GM18907 (cell line): ENCODE results near the gene POLR2C.
"Not testable (repeated sequence)": the region's sequence is repeated elsewhere in the genome, so short reads cannot be mapped to it uniquely, and the experiment has no call there.

Source experiments
- ATAC-seq: cut with Tn5 transposase; IDR thresholded peaks from one replicate; pipeline ENCODE4 v1.9.1; 2021; ENCODE audit warnings: mild to moderate bottlenecking, moderate library complexity; ENCODE audit not compliant: unreplicated experiment

The POLR2C gene

DNA sequence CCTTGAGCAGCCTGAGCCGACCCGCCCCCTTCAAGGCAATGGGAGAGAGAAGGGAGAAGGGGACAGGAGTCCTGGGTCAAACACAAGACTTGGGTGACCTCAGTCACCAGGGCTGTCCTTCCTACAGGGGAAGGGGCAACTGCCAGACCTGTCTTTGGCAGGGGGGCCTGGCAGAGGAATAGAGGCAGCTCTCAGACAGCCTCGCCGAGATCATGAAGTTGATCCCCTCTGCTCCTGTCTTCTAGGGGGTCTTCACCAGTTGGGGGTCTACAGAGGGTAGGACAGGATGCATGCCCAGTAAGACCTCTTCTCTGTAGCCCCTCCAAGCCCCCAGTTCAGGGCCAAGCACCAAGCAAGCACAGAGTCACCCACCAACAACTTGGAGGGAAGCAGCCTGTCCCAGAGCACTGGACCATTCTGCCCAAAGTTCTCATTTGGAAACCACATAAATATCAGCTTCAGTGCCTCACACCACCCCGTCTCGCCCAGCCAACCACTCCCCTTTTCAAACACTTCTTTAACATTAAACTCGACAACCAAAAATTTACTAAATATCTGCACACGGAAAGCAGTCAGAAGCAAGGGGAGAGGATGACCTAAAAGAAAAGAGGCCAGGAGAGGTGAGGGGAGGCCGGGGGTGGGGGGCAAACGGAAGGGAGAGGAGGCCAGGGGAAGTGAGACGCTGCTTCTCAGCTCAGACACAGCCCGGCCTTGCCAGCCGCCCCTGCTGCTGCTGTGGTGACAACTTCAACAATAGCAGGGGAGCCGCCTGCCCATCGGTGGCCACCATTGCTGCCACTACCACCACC is 16.1 kb downstream of the POLR2C start:
- ATAC-seq: no peak

GRCh38 chr16:57479205-57479975 is 16.9 kb downstream of the POLR2C start:
- no peak for ATAC-seq

DNA sequence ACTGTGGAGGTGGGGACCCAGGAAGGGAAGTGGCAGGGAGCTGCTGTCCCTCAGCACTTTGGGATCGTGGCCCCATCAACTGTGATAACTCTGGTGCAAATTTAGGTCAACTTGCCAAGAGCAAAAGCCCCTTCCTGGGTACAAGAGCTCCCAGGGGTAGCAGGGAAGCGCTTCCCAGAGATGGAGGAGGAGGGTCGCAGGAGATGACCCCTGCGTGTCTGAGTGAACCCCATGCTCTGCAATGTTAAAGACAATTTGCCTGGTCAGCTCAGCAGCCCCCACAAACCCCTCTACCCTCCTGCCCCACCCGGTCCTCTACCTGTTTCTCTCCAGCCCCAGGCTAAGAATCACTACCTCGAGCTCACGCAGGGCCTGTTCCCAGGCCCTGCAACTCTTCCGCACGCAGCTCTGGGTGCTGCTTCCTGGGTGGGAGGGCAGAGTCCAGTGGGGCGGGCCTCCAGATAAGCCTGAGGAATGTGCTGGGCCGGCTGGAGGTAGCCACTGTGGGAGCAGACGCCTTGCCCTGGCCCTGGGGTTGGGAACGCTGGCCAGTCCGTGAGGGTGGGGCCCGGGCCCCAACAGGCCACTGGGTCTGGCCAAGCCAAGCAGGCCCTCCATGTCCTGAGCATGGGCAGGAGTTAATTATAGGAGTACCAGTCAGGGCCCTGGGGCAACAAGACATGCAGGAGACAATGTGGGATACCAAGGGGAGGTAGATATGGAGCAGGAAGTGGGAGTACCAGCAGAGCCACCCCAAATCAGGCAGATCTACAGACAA is 17.7 kb downstream of the POLR2C start:
- ATAC-seq: no peak

DNA sequence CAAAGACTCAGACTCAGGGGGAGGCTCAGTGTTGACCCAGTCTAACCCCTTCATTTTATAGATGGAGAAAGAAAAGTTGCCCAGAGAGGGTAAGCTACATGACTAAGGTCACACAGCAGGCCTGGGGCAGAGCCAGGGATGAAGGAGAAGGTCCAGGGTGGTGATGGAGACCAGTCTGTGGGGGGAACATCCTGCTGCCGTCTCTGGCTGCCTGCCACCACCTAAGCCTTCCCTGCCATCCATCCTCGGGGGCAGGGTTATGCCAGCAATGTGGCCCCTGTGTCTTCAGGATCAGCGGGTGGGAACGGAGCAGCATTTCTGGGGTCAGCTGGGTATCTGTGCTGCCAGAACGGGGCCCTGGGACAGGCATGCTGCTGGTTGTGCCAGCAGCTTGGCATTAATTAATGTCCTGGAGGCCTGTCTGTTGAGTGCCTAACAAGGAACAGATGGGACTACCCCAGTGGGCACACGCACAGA is 18.3 kb downstream of the POLR2C start:
- no peak for ATAC-seq

DNA sequence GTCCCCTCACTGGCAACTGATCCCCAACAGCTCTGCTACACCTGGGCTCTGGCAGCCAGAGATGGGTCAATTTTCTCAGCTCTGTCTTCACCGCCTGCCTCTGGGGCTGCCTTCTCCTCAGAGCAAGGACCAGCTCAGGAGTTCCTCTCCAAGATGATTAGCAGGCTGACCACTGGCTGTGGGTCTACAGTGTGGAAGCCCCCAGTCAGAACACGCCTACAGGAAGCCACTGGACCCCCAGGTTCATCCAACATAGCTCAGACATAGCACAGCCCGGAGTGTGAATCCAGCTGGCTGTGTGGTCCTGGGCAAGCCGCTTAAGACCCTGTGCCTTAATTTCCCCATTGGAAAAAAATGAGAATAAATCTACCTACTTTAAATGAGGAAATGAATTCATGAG is 18.9 kb downstream of the POLR2C start:
- no peak for ATAC-seq

- no peak for ATAC-seq
Observed at GRCh38 chr16:57482845-57483545, 20.5 kb downstream of the POLR2C start.

DNA sequence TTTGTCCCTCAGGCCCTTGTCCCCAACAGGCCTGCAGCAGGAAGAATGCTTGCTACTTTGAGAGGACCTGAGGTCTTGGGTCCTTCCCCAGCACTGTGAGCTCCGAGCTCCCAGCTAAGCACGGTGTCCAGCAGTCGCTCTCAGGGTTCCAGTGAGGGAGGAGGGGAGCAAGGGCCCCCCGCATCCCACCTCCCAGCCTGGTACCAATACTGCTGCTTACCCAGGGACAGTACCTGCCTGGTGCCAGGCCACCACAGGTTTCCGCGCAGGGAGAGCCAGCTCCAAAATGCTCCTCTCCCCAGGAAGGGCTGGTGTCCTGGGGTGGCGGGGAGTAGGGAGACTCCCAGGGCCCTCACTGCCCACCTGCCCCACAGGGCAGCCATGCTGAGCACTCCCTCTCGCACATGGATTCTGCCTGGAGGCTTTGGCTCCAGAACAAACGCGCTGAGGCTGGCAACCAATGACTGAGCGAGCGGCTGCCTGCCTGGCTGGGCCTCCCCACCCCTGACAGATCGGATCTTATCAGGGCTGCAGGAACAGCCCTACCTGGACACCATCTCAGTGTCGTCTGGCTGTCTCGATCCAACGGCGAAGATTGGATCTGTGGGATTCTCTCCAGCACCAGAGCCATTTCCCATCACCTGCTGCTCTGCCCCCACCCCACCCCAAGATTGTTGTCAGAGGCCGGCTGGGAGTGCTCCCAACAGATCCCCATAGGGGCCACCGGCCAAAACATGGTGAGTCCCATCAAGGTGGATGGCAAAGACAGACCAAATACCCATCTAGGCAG is 21.4 kb downstream of the POLR2C start:
- ATAC-seq: no peak

- ATAC-seq: no peak
Observed at GRCh38 chr16:57484515-57485005, 22.1 kb downstream of the POLR2C start.

DNA sequence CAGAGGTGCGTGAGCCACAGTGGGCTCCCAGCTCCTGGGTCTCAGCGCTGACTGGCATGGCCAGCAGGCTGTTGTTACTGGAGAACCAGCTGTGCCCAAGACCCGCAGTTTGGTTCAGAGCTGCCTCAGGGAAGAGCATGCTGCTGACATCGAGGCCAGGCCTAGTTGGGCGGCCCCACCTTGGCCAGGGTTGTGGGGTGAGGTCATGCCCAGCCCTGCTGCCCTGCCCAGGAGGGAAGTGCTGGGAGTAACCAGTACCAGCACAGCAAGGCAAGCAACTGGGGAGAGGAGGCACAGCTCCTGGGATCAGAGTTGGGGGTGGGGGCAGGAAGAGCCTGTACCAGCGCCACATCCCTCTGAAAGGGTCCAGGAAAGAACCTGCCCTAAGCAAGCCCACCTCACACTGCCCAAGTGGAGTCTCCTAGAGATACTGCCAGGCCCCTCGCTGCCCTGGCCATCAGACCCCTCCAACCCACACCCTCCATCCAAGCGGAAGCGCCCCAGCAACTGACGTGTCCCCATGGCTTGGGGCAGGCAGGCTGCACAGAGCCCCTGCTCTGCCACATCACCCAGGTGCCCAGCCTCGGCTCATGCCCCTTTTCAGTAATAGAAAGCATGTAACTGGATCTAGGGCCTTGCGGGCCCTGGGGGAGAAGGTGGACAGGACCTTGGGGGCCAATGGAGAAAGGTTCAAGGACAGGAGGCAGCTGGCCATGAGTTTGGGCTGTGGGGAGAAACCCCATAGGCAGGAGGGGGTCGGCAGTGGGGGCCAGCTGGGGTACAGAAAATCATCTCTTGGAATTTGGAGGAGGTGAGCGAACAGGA is 22.8 kb downstream of the POLR2C start:
- ATAC-seq: no peak

DNA sequence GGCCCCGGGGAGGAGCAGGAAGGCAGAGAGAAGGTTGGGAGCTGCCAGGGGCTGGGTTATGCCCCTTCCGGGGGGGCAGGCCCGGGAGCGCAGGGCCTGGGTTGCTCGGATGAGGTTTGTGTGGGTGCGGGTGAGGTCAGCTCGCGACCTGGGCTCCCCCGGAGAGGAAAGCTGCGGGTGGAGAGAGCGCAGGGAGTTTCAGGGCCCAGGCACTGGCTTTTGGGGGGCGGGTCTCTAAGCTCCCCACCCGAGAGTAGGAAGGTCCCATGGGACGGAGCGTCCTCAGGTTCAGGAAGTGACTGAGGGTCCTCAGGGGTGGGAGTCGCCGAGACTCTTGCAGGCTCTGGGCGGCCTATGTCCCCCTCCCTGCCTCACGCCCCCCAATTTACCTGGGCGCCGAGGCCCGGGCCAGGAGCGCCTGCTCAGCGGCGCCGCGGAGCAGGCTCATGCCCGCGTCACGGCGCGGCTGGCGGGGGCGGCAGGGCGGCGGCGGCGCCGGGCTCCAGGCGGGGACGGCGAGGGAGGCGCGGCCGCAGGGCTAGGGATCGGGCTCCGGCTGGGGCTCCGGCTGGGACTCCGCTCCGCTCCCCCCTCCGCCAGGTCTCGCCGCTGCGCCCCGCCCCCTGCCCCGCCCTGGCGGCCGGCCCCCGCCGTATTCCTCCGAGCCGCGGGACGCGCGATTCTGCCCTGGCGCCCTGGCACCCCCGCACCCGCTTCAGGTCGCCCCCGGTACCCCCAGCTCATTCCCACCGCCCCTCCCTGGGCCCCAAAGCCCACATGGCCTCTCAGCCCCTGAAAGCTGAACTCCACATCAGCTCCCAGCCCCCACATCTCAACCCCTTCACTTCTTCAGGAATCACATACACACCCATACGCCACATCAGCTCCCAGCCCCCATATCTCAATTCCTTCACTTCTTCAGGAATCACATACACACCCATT is 23.7 kb downstream of the POLR2C start, which contains the start of gene DOK4:
TSS of gene DOK4 (minus strand) at position 578 of the 942 bp plus-strand sequence. CDS start 6,986 bp downstream, outside the sequence.
- ATAC-seq: peak; percentile 75

DNA sequence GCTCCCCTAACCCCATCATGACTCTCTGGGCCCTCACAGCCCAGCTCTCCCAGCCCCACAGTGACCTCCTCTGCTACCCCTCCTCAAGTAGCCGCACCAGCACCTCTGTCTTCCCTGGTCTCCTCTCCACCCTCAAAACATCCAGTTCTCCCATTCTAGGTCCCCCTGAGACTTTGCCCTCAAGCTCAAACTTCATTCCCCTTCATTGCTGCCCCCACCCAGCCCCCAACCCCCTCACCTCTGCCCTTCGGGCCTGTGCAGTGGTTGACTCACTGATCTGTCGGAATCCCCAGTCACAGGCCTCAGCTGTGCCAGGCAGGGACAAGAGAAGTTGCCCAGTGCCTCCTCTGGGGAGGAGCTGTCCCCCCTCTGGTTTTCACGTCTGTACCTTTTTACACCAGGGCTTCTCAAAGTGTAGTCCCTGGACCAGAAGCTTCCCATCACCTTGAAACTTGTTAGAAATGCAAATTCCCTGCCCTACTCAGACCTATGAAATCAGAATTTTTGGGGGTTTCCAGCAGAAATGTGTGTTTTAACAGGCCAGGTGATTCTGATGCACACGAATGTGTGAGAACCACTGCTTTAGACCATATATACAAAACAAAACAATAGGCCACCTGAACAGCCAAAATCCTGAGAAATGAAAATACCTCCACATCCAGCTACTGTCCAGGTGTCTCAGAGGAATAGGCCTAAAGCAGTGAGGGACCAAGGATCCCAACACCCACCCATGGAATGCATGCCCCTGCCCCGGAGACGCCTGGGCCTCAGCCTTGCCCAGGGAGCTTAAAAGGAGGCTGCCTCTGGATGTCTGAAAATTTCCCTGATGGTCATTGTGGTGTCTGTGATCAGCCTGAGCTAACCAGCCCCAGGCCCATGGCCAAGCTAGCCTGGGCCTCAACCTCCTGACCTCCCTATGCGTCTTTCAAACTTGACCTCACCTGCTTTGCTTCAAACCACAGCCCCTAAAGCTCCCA is 24.7 kb downstream of the POLR2C start:
- ATAC-seq: no peak

DNA sequence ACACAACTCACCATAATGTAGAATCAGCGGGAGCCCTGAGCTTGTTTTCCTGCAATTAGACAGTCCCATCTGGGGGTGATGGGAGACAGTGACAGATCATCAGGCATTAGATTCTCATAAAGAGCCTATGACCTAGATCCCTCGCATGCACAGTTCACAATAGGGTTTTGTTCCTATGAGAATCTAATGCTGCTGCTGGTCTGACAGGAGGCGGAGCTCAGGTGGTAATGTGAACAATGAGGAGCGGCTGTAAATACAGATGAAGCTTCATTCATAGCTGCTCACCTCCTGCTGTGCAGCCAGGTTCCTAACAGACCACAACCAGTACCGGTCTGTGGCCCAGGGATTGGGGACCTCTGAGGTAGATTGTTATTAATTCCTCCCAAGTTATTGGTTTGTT is 26.8 kb downstream of the POLR2C start:
- no peak for ATAC-seq

- ATAC-seq: no peak
Observed at GRCh38 chr16:57493767-57494166, 31.3 kb downstream of the POLR2C start.

DNA sequence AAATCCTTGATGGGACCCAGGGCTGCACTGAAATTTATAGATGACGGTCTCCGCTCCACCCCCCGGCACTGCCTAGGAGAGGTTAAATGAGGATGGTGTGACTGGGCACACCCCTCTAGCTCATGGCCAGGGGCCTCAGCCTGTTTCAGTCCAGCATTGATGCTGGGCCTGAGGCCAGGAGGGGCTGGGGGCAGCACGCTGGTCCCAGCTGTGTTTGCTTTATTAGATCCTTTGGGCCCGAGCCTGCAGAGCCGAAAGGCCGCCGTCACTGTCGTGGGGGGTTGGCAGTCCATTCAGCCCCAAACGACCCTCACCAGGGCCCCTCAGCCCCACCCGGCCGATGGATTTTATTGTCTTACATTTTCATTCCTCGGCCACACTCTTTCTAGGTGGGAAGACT is 34.6 kb downstream of the POLR2C start:
- ATAC-seq: no peak

DNA sequence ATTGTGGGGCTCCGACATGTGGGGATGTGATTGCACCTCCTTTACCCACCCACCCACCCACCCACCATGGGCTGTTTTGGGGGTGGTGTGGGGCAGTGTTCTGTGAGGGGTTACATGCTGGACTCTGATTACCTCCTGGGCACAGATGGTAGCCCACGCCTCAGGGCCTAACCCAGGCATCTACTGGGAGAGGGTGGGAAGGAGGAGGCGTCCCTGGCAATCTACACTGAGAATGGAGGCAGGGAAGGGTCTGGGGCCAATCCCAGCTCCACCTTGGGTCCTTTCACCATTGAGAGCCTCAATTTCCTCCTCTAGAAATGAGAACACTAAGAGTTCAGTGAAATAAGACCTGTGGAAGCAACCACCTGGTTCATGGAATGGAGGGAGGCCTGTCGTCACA is 35.6 kb downstream of the POLR2C start:
- no peak for ATAC-seq

GRCh38 chr16:57499941-57500340 is 37.5 kb downstream of the POLR2C start:
- ATAC-seq: not testable (repeated sequence)
